Measurements from ENCODE around the gene RAB7A. TPM values are rescaled to one million over a fixed set of nuclear protein-coding genes. Genes with fewer than 3 reads are reported as not detected.

RAB7A gene
- total and polyA plus RNA-seq, 2 donors: 38.0 to 179 TPM

- H3K27ac ChIP-seq (ENCODE audit: low read depth): no peak overlapping the region
- H3K36me3 ChIP-seq (ENCODE audit: insufficient read depth): no peaks in the 10 kb centered on the region
- H3K4me3 ChIP-seq (ENCODE audit: low read depth, low read length): no peak overlapping the region
- 75% methylated on average over 3 of the region's 3 CpGs for WGBS
- no peaks in the 10 kb centered on the region for H3K4me1 ChIP-seq (ENCODE audit: insufficient read depth)
- DNase-seq (ENCODE audit: extremely low spot score): no peak
Measured at GRCh38 chr3:128854475-128854874, 128.5 kb downstream of the RAB7A start.

GRCh38 chr3:128855569-128855968 lies 129.6 kb downstream of the RAB7A start:
- Histone ChIP-seq H3K4me1 (ENCODE audit: insufficient read depth) (no peaks in the 10 kb centered on the region), H3K27ac (ENCODE audit: low read depth) (no peak overlapping the region), H3K36me3 (ENCODE audit: insufficient read depth) (no peaks in the 10 kb centered on the region), H3K4me3 (ENCODE audit: low read depth, low read length) (no peak overlapping the region)
- DNase-seq (ENCODE audit: extremely low spot score): no peak
- 63% methylated on average over 4 of the region's 4 CpGs for WGBS

DNA sequence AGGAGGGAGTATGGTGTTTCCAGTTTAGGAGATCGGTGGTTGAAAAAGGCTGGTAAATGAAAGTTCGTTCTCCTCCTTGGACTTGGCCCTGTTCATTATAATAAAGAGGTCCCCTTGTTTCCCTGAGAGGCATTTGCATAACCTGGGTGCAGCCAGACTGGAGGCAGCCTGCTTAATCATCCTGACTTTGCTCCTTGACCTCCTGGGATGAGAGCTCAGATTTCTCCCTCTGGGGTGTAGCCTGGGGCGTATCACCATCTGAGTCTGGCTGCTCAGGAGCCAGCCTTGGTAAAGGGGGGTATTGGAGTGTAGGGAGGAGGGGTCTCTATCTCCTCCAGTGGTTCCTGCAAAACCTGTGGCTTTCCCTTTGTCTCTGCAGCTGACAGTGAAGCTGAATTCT lies 132.2 kb downstream of the RAB7A start:
- H3K4me1 ChIP-seq (ENCODE audit: insufficient read depth): no peaks in the 10 kb centered on the region
- 90% methylated on average over 3 of the region's 3 CpGs for WGBS
- no peak for DNase-seq (ENCODE audit: extremely low spot score)
- no peaks in the 10 kb centered on the region for H3K36me3 ChIP-seq (ENCODE audit: insufficient read depth)
- H3K4me3 ChIP-seq (ENCODE audit: low read depth, low read length): no peak overlapping the region
- H3K27ac ChIP-seq (ENCODE audit: low read depth): no peak overlapping the region

- no peak for DNase-seq (ENCODE audit: extremely low spot score)
- no peak overlapping the region for H3K4me3 ChIP-seq (ENCODE audit: low read depth, low read length)
- no peaks in the 10 kb centered on the region for H3K4me1 ChIP-seq (ENCODE audit: insufficient read depth)
- 91% methylated on average over 6 of the region's 6 CpGs for WGBS
- no peak overlapping the region for H3K27ac ChIP-seq (ENCODE audit: low read depth)
- H3K36me3 ChIP-seq (ENCODE audit: insufficient read depth): no peaks in the 10 kb centered on the region
Measured at GRCh38 chr3:128859630-128860029, 133.6 kb downstream of the RAB7A start.

- no peak overlapping the region for H3K27ac ChIP-seq (ENCODE audit: low read depth)
- no peak for DNase-seq (ENCODE audit: extremely low spot score)
- no peaks in the 10 kb centered on the region for H3K4me1 ChIP-seq (ENCODE audit: insufficient read depth)
- no peaks in the 10 kb centered on the region for H3K36me3 ChIP-seq (ENCODE audit: insufficient read depth)
- no peak overlapping the region for H3K4me3 ChIP-seq (ENCODE audit: low read depth, low read length)
- 89% methylated on average over 6 of the region's 6 CpGs for WGBS
Measured at GRCh38 chr3:128861491-128861890, 135.5 kb downstream of the RAB7A start.

DNA sequence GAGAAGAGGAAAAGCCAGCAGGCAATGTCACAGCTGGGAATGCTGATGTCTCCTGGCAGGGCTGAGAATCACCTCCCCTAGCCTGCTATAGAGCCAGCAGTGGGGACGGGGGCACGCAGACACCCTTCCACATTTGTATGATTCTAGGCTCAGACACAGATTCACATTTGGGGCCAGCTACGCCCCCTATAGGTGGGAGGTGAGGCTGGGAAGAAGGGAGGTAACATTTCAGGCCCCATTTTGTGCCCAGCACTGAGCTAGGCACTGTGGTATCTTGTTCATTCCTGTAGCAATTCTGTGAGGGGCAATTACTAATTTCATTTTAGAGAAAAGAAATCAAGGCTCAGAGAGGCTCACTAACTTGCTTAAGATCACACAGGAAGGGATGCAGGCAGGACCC lies 137.6 kb downstream of the RAB7A start:
- 63% methylated on average over 3 of the region's 3 CpGs for WGBS
- Histone ChIP-seq H3K27ac (ENCODE audit: low read depth) (no peak overlapping the region), H3K4me1 (ENCODE audit: insufficient read depth) (no peaks in the 10 kb centered on the region), H3K4me3 (ENCODE audit: low read depth, low read length) (no peak overlapping the region), H3K36me3 (ENCODE audit: insufficient read depth) (no peaks in the 10 kb centered on the region)
- DNase-seq (ENCODE audit: extremely low spot score): no peak

Small RNAs within 50 kb of the gene (small RNA-seq; reads per million reads assigned to genes)
- gene RF00399: not detected

Other genes with a start within 250 kb of the RAB7A start
- gene GATA2, start 233.0 kb upstream of the RAB7A start, total RNA-seq: 19.2 TPM
- gene GATA2, start 233.0 kb upstream of the RAB7A start, polyA plus RNA-seq: 25.7 TPM
- gene RPN1, start 75.4 kb upstream of the RAB7A start, total RNA-seq: 256 TPM
- 135 TPM for gene RPN1, start 75.4 kb upstream of the RAB7A start, polyA plus RNA-seq
- gene ACAD9, start 153.4 kb downstream of the RAB7A start, total RNA-seq: 33.1 TPM
- gene ACAD9, start 153.4 kb downstream of the RAB7A start, polyA plus RNA-seq: 26.4 TPM